OCI-LY7 (cell line): ENCODE data around the gene GOLIM4. TPM values are rescaled to one million over a fixed set of nuclear protein-coding genes. Genes with fewer than 3 reads are reported as not detected.
A peak's percentile ranks its signal among the peaks of the same experiment; 100 is the strongest.

Experiments used
- BruUV-seq: library from RNA; stranded (reverse); fragments of 400-500 nt; replicated peaks from 2 replicates; lab custom pipeline; 2021; lab: Mats Ljungman, UMichigan
- CTCF ChIA-PET: fragments of 300-600 bp; sonication (Branson Sonifier 250); formaldehyde crosslinking; loops from one replicate; lab custom pipeline; 2022; ENCODE audit warnings: antibody characterized with exemption; ENCODE audit not compliant: unreplicated experiment; lab: Charles Lee
- POLR2A ChIA-PET: fragments of 300-600 bp; sonication (Branson Sonifier 250); formaldehyde crosslinking; loops from one replicate; lab custom pipeline; 2022; ENCODE audit warnings: antibody characterized with exemption; lab: Charles Lee
- DNase-seq: peaks from one replicate; pipeline ENCODE4 v3.0.0-alpha.2; 2015; ENCODE audit warnings: low spot score
- H2AFZ ChIP-seq: fragments of 200-600 bp; sonication (generic), shearing (Covaris generic); 2 replicates; pipeline ENCODE4 v1.6.1; 2014; ENCODE audit warnings: mild to moderate bottlenecking, antibody characterized with exemption, low read length, moderate library complexity
- H3K27ac ChIP-seq: fragments of 200-600 bp; sonication (generic); 2 replicates; pipeline ENCODE4 v1.5.1; 2014; ENCODE audit warnings: mixed run types, low read depth, mild to moderate bottlenecking, moderate library complexity, low read length, inconsistent platforms; ENCODE audit not compliant: poor library complexity, severe bottlenecking
- H3K36me3 ChIP-seq: fragments of 200-600 bp; sonication (generic); 2 replicates; pipeline ENCODE4 v1.6.1; 2014; ENCODE audit warnings: mild to moderate bottlenecking, antibody characterized with exemption, low read length, moderate library complexity, mixed read lengths; ENCODE audit not compliant: insufficient read depth
- H3K4me1 ChIP-seq: fragments of 200-600 bp; sonication (generic); 2 replicates; pipeline ENCODE4 v1.5.1; 2014; ENCODE audit warnings: mild to moderate bottlenecking, low read length; ENCODE audit not compliant: insufficient read depth, poor library complexity, severe bottlenecking
- H3K4me2 ChIP-seq: fragments of 200-600 bp; sonication (generic); 2 replicates; pipeline ENCODE4 v1.6.1; 2014; ENCODE audit warnings: mild to moderate bottlenecking, low read length
- H3K4me3 ChIP-seq: fragments of 200-600 bp; sonication (generic); 2 replicates; pipeline ENCODE4 v1.5.1; 2014; ENCODE audit warnings: mild to moderate bottlenecking, low read depth, low read length; ENCODE audit not compliant: poor library complexity, severe bottlenecking
- H3K79me2 ChIP-seq: fragments of 200-600 bp; sonication (generic); 2 replicates; pipeline ENCODE4 v1.6.1; 2016; ENCODE audit warnings: low read depth, mild to moderate bottlenecking, low read length, moderate library complexity, mixed read lengths; ENCODE audit not compliant: insufficient read depth
- H3K9me2 ChIP-seq: fragments of 200-600 bp; sonication (generic); 2 replicates; pipeline ENCODE4 v1.6.1; 2016; ENCODE audit warnings: mild to moderate bottlenecking, low read length, mixed read lengths; ENCODE audit not compliant: insufficient read depth
- H3K9me3 ChIP-seq: fragments of 200-600 bp; sonication (generic); 2 replicates; pipeline ENCODE4 v1.6.1; 2014; ENCODE audit warnings: mild to moderate bottlenecking, mixed run types, low read length, mixed read lengths
- H4K20me1 ChIP-seq: fragments of 200-600 bp; sonication (generic); 2 replicates; pipeline ENCODE4 v1.6.1; 2014; ENCODE audit warnings: mild to moderate bottlenecking, antibody characterized with exemption, low read length, moderate library complexity, mixed read lengths; ENCODE audit not compliant: insufficient read depth
- CTCF ChIP-seq: fragments of 200-600 bp; sonication (generic); conservative IDR thresholded peaks from 2 replicates; pipeline ENCODE4 v1.5.1; 2014; ENCODE audit warnings: mild to moderate bottlenecking, antibody characterized with exemption, low read length, moderate library complexity, mixed read lengths
- EZH2phosphoT487 ChIP-seq: fragments of 200-600 bp; sonication (generic); IDR thresholded peaks from 2 replicates; pipeline ENCODE4 v1.6.1; 2018; ENCODE audit warnings: low read depth, borderline replicate concordance, mild to moderate bottlenecking, mixed run types, antibody characterized with exemption, low read length, moderate library complexity, mixed read lengths
- intact Hi-C: fragments of 100-400 bp; cut with micrococcal nuclease; formaldehyde crosslinking; loops from one replicate; pipeline ENCODE4 v1.10.0; 2022; ENCODE audit not compliant: unreplicated experiment
- total RNA-seq, 2 experiments: library from RNA; depleted of rRNA in 1 of 2; stranded (reverse); fragments of >200 nt in 1 of 2; shearing (Covaris generic) in 1 of 2; gene quantifications; 2 replicates each; pipeline ENCODE4 v1.2.3, GENCODE V29; 2014 to 2022

GOLIM4 gene
- total RNA-seq, 2 experiments from 2014 or later, result 31.2 to 42.8 TPM

- no peak for TF ChIP-seq CTCF
- no peak for TF ChIP-seq EZH2phosphoT487
- ChIA-PET CTCF (interaction anchor here (0.9 kb wide), 1 partner anchor 14 kb away, joined by 3 read pairs; no protein-coding TSS in a partner anchor), POLR2A (interaction anchor here (0.8 to 2.8 kb wide), 13 partner anchors 9 to 250 kb away, joined by 3 to 16 read pairs (median 4); no protein-coding TSS in a partner anchor)
- peaks cover 50% of the 10 kb centered on the region for H3K4me1 ChIP-seq
- BruUV-seq, result no TSS peak
- intact Hi-C loops, result loop anchor here (2.0 to 10.0 kb wide), 3 partner anchors 71 to 1851 kb away; partner anchors contain the start of gene MYNN
- H3K79me2 ChIP-seq, result peaks cover 58% of the 10 kb centered on the region
- no peak for DNase-seq
- H3K9me2 ChIP-seq, result no peaks in the 10 kb centered on the region
- no peaks in the 10 kb centered on the region for H3K9me3 ChIP-seq
- peaks cover 24% of the 10 kb centered on the region for H4K20me1 ChIP-seq
- H3K4me3 ChIP-seq, result peak overlapping the region; percentile 80
- H3K4me2 ChIP-seq, result peak overlapping the region; percentile 97
- no peak overlapping the region for H2AFZ ChIP-seq
- peak overlapping the region; percentile 84 for H3K27ac ChIP-seq
- H3K36me3 ChIP-seq, result no peaks in the 10 kb centered on the region
Measured at GRCh38 chr3:168093790-168094189, 1.9 kb downstream of the GOLIM4 start.

- Histone ChIP-seq H3K36me3 (no peaks in the 10 kb centered on the region), H3K4me3 (peak overlapping the region; percentile 80), H3K4me1 (peaks cover 56% of the 10 kb centered on the region), H3K27ac (peak overlapping the region; percentile 84), H2AFZ (no peak overlapping the region), H3K9me2 (no peaks in the 10 kb centered on the region), H3K4me2 (peak overlapping the region; percentile 97), H4K20me1 (peaks cover 24% of the 10 kb centered on the region), H3K9me3 (no peaks in the 10 kb centered on the region), H3K79me2 (peaks cover 64% of the 10 kb centered on the region)
- ChIA-PET POLR2A (interaction anchor here (1.0 to 2.8 kb wide), 6 partner anchors 8 to 42 kb away, joined by 3 to 16 read pairs (median 6); no protein-coding TSS in a partner anchor), CTCF (interaction anchor here (0.9 kb wide), 1 partner anchor 13 kb away, joined by 3 read pairs; no protein-coding TSS in a partner anchor)
- BruUV-seq, result TSS peak; percentile 30
- intact Hi-C loops, result loop anchor here (5.0 to 10.0 kb wide), 2 partner anchors 1679 to 1852 kb away; partner anchors contain the start of gene MYNN
- peak; percentile 40 for DNase-seq
- no peak for TF ChIP-seq CTCF
Measured at GRCh38 chr3:168093229-168093628, 2.5 kb downstream of the GOLIM4 start.

- peak overlapping the region; percentile 97 for H3K4me2 ChIP-seq
Measured at GRCh38 chr3:168091941-168092340, 3.8 kb downstream of the GOLIM4 start.

More at GRCh38 chr3:168091941-168092340, 3.8 kb downstream of the GOLIM4 start:
- Histone ChIP-seq H3K4me3 (peak overlapping the region; percentile 80), H3K27ac (peak overlapping the region; percentile 84), H3K9me3 (no peaks in the 10 kb centered on the region), H3K36me3 (no peaks in the 10 kb centered on the region), H3K9me2 (no peaks in the 10 kb centered on the region), H4K20me1 (peaks cover 24% of the 10 kb centered on the region), H2AFZ (no peak overlapping the region), H3K79me2 (peaks cover 77% of the 10 kb centered on the region), H3K4me1 (peaks cover 67% of the 10 kb centered on the region)
- ChIA-PET CTCF (no interaction called here), POLR2A (interaction anchor here (1.0 to 2.4 kb wide), 5 partner anchors 10 to 342 kb away, joined by 3 to 17 read pairs (median 5); no protein-coding TSS in a partner anchor)
- intact Hi-C loops, result loop anchor here (5.0 to 10.0 kb wide), 2 partner anchors 1680 to 1853 kb away; partner anchors contain the start of gene MYNN
- BruUV-seq, result no TSS peak
- TF ChIP-seq EZH2phosphoT487 (no peak), CTCF (no peak; the same call in 1 of the 2 replicates)
- peak; percentile 57 for DNase-seq
